ENCODE results near the gene PXYLP1. TPM values are rescaled to one million over a fixed set of nuclear protein-coding genes. Genes with fewer than 3 reads are reported as not detected.

Gene PXYLP1
- total RNA-seq, 2 donors from 2014 or later, result 7.5 to 14.5 TPM

DNA sequence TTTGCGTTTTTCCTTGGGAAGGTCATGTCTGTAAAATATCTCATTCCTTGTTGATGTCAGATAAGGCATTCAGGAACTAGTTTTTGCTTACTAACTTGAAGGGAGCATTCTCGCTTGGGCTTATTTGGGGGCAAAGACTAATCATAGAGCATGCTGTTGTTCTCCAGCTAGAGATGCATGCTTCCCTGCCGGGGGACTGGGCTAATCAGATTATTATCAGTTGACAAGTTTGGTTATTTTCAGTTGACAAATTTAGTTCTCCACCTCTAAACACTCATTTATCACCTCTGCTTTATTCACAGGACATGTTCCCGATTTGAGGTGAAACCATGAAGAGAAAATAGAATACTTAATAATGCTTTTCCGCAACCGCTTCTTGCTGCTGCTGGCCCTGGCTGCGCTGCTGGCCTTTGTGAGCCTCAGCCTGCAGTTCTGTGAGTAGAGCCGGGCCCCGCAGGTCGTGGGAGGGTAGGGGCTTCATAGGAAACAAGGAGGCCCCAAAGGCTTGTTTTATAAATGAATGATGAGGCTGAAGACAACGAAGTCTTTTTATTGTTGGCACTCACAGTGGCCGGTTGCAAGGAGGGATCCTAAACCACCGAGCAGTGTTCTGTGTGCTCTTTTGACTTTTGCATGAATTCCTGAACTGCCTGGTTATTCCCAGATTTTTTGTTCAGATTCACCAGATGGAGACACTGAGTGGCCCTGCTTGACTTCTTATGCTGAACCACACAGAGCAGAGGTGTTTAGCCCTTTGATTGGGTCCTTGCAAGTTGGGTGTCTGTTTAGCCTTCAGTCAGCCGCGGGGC lies 28.4 kb downstream of the PXYLP1 start:
- Histone ChIP-seq H3K36me3 (no peaks in the 10 kb centered on the region), H3K9me3 (no peaks in the 10 kb centered on the region), H3K27ac (no peak overlapping the region), H3K4me3 (no peak overlapping the region), H3K27me3 (no peaks in the 10 kb centered on the region), H3K4me1 (no peaks in the 10 kb centered on the region)
- TF ChIP-seq, protein P1, sequence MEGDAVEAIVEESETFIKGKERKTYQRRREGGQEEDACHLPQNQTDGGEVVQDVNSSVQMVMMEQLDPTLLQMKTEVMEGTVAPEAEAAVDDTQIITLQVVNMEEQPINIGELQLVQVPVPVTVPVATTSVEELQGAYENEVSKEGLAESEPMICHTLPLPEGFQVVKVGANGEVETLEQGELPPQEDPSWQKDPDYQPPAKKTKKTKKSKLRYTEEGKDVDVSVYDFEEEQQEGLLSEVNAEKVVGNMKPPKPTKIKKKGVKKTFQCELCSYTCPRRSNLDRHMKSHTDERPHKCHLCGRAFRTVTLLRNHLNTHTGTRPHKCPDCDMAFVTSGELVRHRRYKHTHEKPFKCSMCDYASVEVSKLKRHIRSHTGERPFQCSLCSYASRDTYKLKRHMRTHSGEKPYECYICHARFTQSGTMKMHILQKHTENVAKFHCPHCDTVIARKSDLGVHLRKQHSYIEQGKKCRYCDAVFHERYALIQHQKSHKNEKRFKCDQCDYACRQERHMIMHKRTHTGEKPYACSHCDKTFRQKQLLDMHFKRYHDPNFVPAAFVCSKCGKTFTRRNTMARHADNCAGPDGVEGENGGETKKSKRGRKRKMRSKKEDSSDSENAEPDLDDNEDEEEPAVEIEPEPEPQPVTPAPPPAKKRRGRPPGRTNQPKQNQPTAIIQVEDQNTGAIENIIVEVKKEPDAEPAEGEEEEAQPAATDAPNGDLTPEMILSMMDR (IDR thresholded peaks at IDR 0.05), result no peak
- no peak for DNase-seq (ENCODE audit: low spot score)

- TF ChIP-seq, protein P1 (IDR thresholded peaks at IDR 0.05), result no peak
- no peak overlapping the region for H3K27ac ChIP-seq
- no peaks in the 10 kb centered on the region for H3K27me3 ChIP-seq
- no peaks in the 10 kb centered on the region for H3K4me1 ChIP-seq
- no peak overlapping the region for H3K4me3 ChIP-seq
- H3K36me3 ChIP-seq, result no peaks in the 10 kb centered on the region
- H3K9me3 ChIP-seq, result no peaks in the 10 kb centered on the region
- DNase-seq (ENCODE audit: low spot score), result no peak
Measured at GRCh38 chr3:141260630-141260927, 29.0 kb downstream of the PXYLP1 start.

GRCh38 chr3:141261472-141262307 lies 30.1 kb downstream of the PXYLP1 start:
- DNase-seq (ENCODE audit: low spot score), result no peak
- Histone ChIP-seq H3K9me3 (no peaks in the 10 kb centered on the region), H3K27ac (no peak overlapping the region), H3K27me3 (no peaks in the 10 kb centered on the region), H3K36me3 (no peaks in the 10 kb centered on the region), H3K4me1 (no peaks in the 10 kb centered on the region), H3K4me3 (no peak overlapping the region)
- TF ChIP-seq, protein P1 (IDR thresholded peaks at IDR 0.05), result no peak

- DNase-seq (ENCODE audit: low spot score), result no peak
- no peaks in the 10 kb centered on the region for H3K27me3 ChIP-seq
- H3K27ac ChIP-seq, result no peak overlapping the region
- no peaks in the 10 kb centered on the region for H3K9me3 ChIP-seq
- H3K36me3 ChIP-seq, result no peaks in the 10 kb centered on the region
- TF ChIP-seq, protein P1 (IDR thresholded peaks at IDR 0.05), result no peak
- H3K4me3 ChIP-seq, result no peak overlapping the region
- no peaks in the 10 kb centered on the region for H3K4me1 ChIP-seq
Measured at GRCh38 chr3:141262308-141262705, 30.7 kb downstream of the PXYLP1 start.

DNA sequence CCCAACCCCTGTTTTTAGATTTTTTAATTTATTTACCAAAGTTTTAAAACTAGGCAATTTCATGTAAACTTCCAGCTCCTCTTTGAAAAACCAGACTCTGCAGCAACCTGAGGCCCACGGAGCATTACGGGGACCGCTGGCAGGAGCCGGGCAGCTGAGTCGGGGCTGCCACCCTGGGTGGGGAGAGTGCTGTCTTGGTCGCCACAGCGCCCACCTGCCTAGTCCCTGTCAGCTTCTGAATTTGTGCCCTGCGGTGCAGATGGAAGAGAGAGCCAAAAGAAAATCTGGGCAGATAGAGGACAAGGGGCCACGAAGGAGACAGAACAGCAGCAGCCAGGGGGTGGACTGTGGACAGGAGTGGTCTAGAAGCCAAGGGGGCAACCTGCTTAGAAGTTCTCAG lies 34.6 kb downstream of the PXYLP1 start:
- no peaks in the 10 kb centered on the region for H3K27me3 ChIP-seq
- TF ChIP-seq, protein P1 (IDR thresholded peaks at IDR 0.05), result no peak
- H3K4me3 ChIP-seq, result no peak overlapping the region
- no peak for DNase-seq (ENCODE audit: low spot score)
- peaks cover 0 to 2% of the 10 kb centered on the region in 2 donors for H3K4me1 ChIP-seq
- no peaks in the 10 kb centered on the region for H3K9me3 ChIP-seq
- no peak overlapping the region for H3K27ac ChIP-seq
- no peaks in the 10 kb centered on the region for H3K36me3 ChIP-seq
